HG03460 (cell line): Measurements from ENCODE around the gene OMP.

Experiments used
- ATAC-seq: cut with Tn5 transposase; IDR thresholded peaks from one replicate; pipeline ENCODE4 v1.9.1; 2021; ENCODE audit not compliant: unreplicated experiment

The OMP gene

GRCh38 chr11:77068457-77069335 is 33.9 kb upstream of the OMP start:
- ATAC-seq = no peak

- no peak for ATAC-seq
Measured at GRCh38 chr11:77069336-77069968, 33.2 kb upstream of the OMP start.

GRCh38 chr11:77069969-77070582 is 32.6 kb upstream of the OMP start:
- no peak for ATAC-seq

DNA sequence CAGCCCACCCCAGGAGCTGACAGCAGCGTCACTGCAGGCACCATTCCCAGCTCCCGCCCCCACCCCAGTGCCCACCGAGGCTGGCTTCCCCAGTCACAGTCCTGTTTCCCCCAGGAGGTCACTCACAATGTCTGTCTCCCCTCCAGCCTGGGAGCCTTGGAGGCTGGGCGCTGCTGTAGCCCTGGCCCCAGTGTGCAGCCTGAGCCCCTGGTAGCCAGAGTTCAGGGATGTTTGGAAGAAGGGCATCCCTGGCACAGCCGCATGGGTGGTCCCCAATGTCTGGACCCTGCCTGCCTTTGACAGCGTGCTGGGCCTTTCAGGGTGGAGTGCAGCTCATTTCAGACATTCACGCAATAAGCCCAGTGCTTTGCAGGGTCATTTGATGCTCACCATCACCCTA is 31.6 kb upstream of the OMP start:
- ATAC-seq = no peak

GRCh38 chr11:77071671-77072605 is 30.7 kb upstream of the OMP start:
- ATAC-seq = no peak

- no peak for ATAC-seq
Measured at GRCh38 chr11:77072851-77073327, 29.8 kb upstream of the OMP start.

DNA sequence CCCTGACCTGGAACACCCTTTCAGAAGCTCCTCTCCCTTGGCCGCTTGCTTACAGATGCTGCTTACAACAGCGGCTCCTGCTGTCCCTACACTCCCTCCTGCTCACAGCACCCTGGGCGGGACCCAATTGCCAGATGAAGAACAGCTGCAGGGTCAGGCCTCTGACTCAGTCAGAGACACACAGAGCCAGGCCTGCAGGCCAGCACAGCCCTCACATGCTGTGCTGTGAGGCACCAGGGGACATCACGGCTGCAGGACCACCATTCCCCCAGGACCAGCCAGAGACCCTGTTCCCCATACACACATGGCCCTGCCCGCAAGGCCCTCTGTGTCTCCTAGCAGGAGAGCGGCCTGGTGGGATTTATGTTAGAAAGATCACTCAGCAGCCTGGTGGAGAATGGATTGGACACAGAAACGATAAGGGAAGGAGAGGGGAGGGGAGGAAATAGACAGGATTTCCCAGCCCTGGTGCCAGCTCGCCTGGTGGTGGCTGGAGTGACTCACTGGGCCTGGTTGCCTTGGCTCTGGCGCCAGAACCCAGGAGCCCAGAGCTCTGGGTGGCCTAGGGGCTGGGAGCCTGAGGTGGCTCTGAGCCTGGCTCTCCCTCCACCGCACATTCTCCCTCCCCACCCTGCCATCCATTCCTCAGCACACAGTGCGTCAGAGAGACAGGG is 29.2 kb upstream of the OMP start:
- no peak for ATAC-seq

DNA sequence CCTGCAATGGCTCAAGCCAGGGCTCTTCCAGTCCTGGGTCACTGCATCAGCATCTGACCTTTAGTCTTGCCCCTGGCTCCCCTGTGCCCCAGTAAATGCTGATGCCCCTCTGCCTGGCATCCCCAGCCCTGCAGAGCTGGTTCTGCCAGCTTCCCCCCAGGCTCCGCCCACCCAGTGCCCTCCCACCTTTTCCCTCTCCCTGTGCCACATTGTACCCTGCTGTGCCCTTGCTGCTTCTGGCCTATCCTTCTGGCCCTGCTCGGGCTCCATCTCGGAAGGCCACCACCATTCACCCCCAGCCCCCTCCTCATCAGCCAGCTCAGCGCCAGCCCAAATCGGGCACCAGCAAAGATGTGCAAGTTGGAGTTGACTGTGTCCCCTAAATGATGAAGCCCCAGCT is 28.4 kb upstream of the OMP start:
- no peak for ATAC-seq

DNA sequence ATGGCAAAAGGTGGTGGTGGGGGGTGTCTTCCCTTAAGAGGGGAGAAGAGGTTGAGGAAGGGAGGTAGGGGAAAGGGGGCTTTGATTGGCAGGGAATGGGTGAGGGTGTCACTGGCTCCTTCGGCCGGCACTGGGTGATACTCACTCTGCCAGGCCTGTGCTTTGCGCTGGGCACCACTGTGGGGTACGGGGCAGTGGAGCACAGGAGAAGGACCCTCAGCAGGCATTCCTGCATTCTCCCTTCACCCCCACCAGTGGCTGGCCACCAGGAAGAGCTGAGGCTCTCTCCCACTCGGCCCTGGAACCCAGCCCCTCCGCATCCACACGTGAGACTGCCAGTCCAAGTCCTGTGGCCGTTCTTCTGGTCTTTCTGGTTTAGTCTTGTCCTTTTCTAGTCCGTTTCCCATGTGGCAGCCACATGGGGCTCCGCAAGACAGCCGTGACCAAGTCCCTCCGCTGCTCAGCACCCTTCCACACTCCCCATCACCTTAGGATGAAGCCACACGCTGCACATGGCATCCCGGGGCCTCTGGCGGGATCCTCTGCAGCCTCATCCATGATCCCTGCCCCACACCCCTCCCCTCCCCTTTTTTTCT is 27.9 kb upstream of the OMP start:
- ATAC-seq = no peak

- ATAC-seq = no peak
Measured at GRCh38 chr11:77075425-77075905, 27.2 kb upstream of the OMP start.

DNA sequence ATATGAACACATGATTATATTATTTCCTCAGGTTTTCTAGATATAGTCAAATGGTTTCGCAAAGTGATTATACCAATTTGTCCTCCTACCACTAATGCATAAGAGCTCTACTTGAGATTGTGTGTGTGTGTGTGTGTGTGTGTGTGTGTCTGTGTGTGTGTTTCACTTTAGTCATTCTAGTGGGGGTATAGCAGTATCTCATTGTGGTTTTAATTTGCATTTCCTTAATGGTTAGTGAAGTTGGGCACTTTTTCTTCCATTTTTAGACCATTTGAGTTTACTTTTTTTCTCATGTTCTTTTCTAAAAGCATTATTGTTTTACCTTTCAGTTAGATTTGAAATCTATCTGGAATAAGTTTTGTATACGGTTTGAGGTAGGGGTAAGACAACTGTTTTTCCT is 23.0 kb upstream of the OMP start:
- ATAC-seq = no peak

DNA sequence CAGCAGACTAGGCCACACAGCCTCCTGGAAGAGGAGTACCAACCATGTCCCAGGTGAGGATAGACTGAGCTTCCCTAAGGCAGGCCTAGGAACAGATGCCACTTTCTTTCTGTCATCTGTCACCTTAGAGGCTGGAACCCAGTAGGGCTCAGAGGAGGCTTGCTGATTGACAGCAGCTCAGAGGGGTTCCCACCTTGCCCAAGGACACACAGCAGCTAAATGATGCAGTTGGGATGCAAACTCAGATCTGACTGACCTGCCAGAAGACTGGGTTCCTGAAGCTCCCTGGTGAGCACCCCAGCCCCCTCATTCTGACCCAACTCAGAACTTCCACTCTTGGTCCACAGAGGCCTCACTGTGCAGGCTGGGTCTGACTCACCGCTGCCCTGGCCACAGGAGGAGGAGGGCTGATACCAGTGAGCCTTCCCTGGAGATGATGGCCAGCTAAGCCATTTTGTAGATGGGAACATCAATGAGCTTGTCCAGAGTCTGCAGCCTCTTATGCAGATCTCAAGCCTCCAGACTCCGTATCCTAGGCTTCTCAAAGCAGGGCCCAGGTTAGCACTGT is 21.9 kb upstream of the OMP start:
- ATAC-seq = no peak

GRCh38 chr11:77081381-77081851 is 21.2 kb upstream of the OMP start:
- no peak for ATAC-seq

DNA sequence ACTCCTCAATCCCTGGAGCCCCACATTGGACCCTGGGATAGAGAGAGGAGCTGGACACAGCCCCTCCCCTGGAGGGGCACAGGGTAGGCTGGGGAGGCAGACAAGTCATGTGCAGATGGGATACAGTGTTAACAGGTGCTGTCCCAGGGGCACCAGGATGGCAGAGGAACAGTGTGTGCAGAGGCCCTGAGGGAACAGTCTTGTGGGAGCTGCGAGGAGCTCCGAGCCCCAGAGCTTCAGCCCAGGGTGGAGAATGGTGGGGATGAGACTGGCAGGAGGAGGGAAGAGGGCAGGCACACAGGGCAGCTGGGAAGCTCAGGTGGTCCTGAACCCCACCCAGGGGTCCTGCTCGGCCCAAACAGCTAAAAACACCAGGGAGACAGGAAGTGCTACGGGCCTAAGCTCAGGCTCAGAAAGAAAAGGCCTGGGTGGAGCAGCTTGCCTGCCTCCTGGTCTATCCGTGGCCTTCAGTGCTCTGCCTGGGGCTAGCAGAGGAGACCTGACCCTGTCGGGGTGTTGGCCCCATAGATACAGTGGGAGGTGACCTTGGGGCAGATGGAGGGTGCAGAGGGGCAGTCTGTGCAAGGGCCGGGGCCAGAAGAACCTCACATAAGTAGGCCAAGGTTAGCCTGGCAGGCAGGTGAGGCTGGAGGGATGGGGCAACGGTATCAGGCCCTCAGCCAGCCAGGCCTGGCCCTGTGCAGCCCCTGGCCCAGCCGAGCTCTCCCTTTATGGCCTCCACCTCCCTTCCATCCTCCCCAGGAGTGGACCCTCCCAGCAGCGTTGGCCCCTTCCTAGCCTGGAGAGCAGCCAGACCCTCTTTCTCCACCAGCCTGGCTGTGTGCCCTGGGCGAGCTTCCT is 20.4 kb upstream of the OMP start:
- ATAC-seq = no peak

DNA sequence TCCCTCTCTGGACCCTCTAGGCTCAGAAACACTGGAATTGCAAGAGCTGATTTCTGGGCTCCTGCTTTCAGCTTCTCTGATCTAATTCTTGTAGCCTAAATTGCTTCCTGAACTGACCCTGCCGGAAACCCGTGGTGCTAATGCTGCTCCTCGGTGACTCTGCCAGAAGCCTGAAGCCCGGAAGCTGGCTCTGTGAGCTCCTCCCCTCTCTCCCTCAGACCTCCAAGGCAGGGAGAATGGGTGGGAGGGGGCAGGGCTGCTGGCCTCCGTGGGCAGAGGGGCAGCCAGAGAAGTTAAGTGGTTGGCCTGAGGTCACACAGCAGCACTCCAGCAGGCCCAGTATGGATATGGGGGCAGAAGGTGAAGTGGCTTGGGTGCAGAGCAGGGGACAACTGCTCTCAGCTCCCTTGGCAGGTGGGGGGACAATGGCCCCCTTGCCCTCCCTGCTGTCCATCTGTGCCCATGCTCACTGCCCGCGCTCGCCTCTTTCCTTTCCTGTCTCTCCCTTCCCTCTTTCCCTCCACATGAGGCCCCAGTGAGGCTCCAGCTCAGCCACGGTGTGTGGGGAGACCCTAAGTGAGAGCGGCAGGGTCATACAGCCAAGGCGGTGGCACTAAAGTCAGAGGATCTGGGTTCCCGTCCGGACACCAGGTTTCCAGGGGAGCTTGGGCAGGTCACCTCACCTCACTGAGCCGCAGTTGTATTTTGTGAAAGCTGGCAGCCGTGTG is 19.6 kb upstream of the OMP start:
- ATAC-seq = no peak

GRCh38 chr11:77083566-77084245 is 18.9 kb upstream of the OMP start:
- no peak for ATAC-seq

DNA sequence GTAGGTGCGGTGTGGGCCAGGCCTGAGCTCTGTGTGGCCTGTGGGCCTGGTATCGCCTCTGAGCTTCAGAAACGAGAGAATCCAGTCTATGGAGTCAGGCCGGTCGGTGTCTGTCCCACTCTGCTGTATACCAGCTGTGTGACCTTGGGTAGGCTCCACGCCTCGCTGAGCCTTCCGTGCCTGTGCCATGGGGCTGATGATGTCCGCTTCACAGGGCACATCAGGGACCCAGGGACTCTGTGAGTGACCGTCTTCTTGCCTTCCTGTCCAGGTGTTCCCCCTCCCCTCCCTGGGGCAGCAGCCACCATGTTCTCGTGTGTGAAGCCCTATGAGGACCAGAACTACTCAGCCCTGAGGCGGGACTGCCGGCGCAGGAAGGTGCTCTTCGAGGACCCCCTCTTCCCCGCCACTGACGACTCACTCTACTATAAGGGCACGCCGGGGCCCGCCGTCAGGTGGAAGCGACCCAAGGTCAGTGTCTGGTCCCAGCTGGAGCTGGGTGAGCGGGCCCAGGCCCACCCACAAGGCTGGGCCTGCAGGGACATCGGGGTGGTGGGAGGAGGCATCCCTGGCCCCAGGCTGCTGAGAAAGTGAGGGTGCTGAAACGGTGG is 18.0 kb upstream of the OMP start:
- no peak for ATAC-seq
